Activated naive CD8-positive, alpha-beta T cell treated with anti-CD3 and anti-CD28 coated beads, Interleukin-2, amount 50 U/mL, for 16 hours (primary cell): ENCODE measurements around the gene FOXP1.

Experiments
- DNase-seq: peaks from one replicate; pipeline ENCODE4 v3.0.0-alpha.2; 2020; ENCODE audit warnings: low read depth, low spot score

The FOXP1 gene

GRCh38 chr3:71307991-71308697 is 275.4 kb downstream of the FOXP1 start:
- no peak for DNase-seq

GRCh38 chr3:71305231-71306206 is 278.0 kb downstream of the FOXP1 start:
- DNase-seq: no peak

GRCh38 chr3:71304684-71305083 is 278.8 kb downstream of the FOXP1 start:
- no peak for DNase-seq

- no peak for DNase-seq
Observed at GRCh38 chr3:71304247-71304646, 279.3 kb downstream of the FOXP1 start.

- DNase-seq: no peak
Observed at GRCh38 chr3:71303627-71304200, 279.8 kb downstream of the FOXP1 start.

- no peak for DNase-seq
Observed at GRCh38 chr3:71302604-71303003, 280.9 kb downstream of the FOXP1 start.

- DNase-seq: no peak
Observed at GRCh38 chr3:71300951-71301393, 282.6 kb downstream of the FOXP1 start.

- no peak for DNase-seq
Observed at GRCh38 chr3:71299160-71299559, 284.4 kb downstream of the FOXP1 start.

- DNase-seq: no peak
Observed at GRCh38 chr3:71294919-71295318, 288.6 kb downstream of the FOXP1 start.

GRCh38 chr3:71290301-71290700 is 293.2 kb downstream of the FOXP1 start:
- DNase-seq: no peak

GRCh38 chr3:71288269-71288930 is 295.1 kb downstream of the FOXP1 start:
- no peak for DNase-seq

- no peak for DNase-seq
Observed at GRCh38 chr3:71285086-71285485, 298.4 kb downstream of the FOXP1 start.

GRCh38 chr3:71282976-71283375 is 300.6 kb downstream of the FOXP1 start:
- DNase-seq: no peak

GRCh38 chr3:71281280-71281679 is 302.2 kb downstream of the FOXP1 start:
- DNase-seq: no peak

- DNase-seq: no peak
Observed at GRCh38 chr3:71277341-71277740, 306.2 kb downstream of the FOXP1 start.

GRCh38 chr3:71276531-71276930 is 307.0 kb downstream of the FOXP1 start:
- DNase-seq: no peak

GRCh38 chr3:71273453-71273852 is 310.1 kb downstream of the FOXP1 start:
- no peak for DNase-seq

GRCh38 chr3:71271596-71271995 is 311.9 kb downstream of the FOXP1 start:
- DNase-seq: no peak

GRCh38 chr3:71269906-71270305 is 313.6 kb downstream of the FOXP1 start:
- DNase-seq: no peak

- no peak for DNase-seq
Observed at GRCh38 chr3:71268462-71268999, 315.0 kb downstream of the FOXP1 start.

GRCh38 chr3:71266875-71267274 is 316.7 kb downstream of the FOXP1 start:
- no peak for DNase-seq
